Activated T-cell treated with anti-CD3 and anti-CD28 coated beads, Interleukin-2, amount 50 U/mL, for 48 hours (primary cell): Measurements from ENCODE around the gene DIAPH2.
"Not testable (repeated sequence)": the region's sequence is repeated elsewhere in the genome, so short reads cannot be mapped to it uniquely, and the experiment has no call there.

Experiments
- DNase-seq, 2 experiments: peaks; one replicate each; pipeline ENCODE4 v3.0.0-alpha.2; 2020

The DIAPH2 gene

DNA sequence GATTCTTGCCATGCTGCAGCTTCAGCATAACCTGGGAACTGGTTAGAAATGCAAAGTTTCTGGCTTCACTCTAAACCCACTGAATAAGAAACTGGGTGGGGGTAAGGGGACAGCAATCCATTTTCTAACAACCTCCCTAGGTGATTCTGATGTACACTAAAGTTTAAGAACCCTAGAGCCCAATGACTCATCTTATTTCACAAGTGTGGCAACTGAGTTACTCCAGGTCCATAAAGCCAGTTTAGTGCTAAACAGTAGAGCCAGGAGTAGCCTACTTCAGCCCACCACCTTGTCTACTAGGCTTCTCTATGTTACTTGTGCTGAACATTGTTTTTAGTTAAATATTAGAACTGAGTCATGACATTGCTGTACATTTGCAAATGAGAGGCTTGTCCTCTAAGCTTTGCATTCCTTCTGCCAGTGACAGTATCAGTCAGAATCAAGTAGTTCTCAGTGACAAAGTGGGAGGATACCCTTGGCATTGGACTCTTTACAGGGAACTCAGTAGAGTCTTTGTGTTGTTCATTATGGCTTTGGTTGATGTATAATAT, 717.0 kb downstream of the DIAPH2 start:
- DNase-seq, result no peak

DNA sequence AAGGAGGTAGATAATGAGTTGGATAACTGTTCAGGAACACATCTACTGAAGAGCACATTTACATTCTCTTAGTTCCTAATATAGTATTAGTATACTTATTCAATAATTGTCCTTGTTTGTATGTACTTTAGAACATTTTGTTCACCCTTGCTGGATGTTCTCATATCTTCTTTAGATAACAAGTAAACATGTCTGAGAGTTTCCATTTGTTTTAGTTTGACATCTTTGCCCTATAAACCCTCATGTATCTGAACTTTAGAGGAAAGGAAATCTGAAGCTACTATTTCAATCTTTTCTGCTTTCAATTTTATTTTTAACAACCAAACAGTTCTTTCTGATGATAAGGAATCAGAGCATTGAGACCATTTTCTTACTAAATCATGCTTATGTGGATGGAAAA, 717.7 kb downstream of the DIAPH2 start:
- DNase-seq, result no peak

DNA sequence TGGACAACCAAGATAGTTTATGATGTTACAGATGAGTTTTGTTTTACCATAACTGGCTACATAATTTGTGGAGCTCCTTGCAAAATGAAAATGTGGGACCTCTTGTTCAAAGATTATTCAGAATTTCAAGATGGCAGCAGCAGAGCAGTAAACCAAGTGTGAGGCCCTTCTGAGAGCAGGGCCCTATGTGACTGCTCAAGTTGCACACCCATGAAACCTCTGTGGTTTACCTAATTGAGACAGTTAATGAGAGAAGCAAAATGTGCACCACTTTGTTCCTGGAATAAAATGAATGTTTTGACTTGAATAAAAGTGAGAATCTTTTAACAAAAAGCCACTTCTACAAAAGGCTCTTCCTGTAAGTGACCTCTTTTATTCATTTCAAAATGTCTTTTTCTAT, 718.3 kb downstream of the DIAPH2 start:
- no peak for DNase-seq

DNA sequence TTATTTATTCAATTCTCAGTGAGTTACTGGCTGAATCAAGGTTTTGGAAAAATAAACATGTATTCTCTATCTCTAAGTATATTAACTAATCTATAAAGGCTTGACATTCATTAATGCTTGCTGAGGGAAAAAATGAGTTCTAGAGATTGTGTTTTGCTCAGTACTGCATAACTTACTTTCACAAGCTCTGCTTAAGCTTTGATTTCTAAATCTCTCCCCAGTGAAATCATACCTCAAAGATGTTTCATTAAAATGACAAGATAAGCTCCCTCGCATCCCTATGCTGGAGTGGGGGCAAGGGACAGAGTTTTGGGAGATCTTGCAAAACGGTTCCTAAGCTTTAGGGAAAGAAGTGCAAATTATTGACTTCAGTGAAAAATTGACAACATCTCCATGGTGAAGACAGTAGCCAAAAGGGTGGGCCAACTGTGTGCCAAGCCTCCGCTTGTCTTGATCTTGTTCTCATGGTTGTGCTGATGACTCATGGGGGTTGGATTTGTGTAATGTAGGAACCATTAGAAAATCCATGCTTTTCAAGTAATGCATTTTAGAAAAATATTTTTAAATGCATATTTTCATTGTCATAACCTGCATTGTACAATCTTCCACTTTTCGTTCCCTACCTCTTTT, 720.5 kb downstream of the DIAPH2 start:
- no peak for DNase-seq

- not testable (repeated sequence) for DNase-seq
Observed at GRCh38 chrX:97409632-97410415, 725.2 kb downstream of the DIAPH2 start.

GRCh38 chrX:97416461-97416860, 731.8 kb downstream of the DIAPH2 start:
- no peak for DNase-seq

DNA sequence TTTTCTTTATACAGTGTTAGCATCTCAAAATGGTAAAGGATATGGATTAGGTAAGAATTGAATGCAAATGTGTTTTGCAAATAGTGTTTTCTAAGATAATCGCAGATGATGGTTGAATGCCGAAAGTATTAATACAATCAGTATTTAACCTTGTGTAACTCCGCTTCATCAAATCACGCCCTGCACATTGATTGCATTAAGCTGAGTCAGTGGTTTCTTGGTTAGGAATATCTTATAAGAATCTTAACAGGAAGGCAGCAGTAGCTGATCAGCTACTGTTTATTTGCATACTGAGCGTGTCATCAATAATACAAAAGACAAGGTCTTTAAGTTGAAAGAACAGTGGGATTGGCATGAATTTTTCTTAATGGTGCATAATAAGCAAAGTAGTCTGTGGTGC, 744.5 kb downstream of the DIAPH2 start:
- no peak for DNase-seq

GRCh38 chrX:97431281-97431680, 746.6 kb downstream of the DIAPH2 start:
- DNase-seq, result no peak

DNA sequence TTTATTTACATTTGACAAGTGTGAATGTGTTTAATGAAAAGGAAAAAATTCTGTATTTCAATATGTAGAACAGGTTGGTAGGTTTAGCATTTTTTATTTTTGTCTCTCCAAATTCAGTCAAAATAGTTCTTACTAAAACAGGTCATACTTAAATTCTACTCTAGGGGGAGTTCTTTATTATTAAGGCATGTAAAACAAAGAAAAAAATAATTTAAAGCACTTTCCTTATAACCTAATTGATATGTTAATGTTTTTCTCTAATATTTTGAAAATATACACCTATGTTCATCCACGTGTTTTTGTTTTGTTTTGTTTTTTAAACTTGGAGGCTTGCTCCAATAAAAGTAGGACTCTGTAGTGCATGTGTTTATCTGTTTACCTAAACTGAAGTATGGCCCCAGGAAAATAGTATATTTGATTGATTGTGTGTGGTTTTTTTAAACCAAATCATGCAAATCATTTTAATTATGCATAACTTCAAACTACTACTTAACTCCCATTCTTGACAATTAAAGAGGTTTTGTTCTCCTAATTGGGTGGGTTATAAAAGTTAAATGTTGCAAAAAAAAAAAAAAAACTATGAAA, 761.7 kb downstream of the DIAPH2 start:
- DNase-seq, result no peak

GRCh38 chrX:97447306-97447705, 762.7 kb downstream of the DIAPH2 start:
- DNase-seq, result no peak

DNA sequence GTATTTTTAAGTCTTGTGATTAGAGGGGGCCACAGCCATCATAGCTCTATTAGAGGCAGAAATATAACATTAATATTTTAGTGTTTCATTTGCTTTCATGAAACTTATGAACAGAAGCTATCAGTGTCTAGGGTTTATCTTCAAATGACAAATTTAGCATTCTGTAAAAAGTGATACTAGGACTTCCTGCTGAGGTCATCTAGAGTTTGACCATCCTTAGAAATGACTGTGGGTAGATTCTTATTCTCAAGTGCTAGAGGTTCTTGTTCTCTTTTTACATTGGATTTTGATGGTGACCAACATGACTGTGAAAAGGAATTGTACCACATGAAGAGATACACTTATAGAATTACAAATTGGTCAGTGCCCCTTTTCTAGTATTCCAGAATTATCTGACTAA, 767.6 kb downstream of the DIAPH2 start:
- no peak for DNase-seq

DNA sequence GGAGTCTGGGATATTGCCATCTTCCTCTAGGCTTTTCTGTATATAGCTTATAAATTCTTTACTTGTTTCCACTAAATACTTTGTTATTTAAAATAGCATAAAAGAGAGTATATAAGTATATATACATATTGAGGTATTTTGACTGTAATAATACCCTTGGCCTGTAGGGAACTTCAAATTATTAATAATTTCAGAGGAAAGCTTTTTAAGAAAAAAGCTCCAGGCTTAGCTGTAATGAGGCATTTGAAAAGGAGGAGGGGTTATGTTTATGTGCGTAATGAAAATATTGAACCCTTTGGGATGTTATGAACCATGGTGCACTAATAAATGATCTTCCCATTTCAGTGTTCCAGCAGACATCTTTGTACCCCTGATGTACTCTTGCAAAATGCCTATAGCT, 777.1 kb downstream of the DIAPH2 start:
- no peak for DNase-seq

GRCh38 chrX:97471071-97471470, 786.4 kb downstream of the DIAPH2 start:
- DNase-seq, result no peak

DNA sequence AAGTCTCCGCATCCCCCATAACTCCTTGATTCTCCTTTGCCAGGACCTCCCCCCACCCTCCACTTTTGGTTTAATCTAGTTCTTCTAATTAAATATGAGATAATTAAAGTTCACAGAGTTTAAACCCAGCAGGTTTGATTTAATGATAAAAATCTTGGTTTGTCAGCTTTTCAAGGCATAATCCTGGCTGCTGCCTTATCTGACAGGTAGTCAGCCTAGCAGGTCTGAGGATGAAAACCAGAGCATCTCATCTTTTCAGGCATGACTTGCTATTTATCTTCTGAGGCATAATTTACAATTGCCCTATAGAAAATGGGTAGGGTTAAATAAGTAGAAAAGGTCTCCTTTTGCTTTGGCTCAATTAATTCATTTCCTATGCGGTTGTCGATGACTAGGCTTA, 790.3 kb downstream of the DIAPH2 start:
- no peak for DNase-seq

DNA sequence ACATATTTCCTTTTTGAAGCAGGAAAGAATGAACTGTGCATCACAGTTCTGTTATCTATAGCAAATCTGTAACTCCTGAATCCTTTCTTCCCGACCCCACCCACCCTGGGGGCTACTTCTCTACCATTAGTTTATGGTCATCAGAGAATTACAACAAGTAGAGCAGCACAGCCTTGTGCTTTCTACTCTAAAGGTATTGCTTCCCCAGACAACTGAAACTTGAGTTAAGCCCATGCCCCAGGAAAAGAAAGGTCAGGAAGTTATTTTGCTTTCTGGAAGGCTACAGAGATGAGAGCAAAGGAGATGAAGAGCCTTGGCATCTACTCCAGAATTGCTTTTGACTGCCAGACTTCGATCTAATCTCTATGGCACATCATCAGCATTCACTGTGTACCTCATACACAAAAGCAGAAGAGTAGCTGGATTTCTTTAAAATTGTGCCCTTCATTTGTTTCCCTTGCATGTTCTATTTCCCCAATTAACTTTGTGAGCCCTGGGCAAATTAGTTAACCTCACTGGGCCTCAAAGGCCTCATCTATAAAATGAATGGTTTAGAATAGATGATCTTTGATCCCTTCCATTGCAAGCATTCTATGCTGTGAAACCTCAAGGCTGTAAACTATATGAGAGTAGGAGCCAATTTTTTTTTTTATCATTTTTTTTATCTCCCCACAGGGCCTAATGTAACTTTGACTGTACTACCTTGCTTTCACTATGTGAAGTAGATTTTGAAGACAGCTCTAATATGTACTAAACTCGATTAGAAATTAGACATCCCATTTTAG, 794.7 kb downstream of the DIAPH2 start:
- DNase-seq, result no peak

- no peak for DNase-seq
Observed at GRCh38 chrX:97481228-97481627, 796.6 kb downstream of the DIAPH2 start.

DNA sequence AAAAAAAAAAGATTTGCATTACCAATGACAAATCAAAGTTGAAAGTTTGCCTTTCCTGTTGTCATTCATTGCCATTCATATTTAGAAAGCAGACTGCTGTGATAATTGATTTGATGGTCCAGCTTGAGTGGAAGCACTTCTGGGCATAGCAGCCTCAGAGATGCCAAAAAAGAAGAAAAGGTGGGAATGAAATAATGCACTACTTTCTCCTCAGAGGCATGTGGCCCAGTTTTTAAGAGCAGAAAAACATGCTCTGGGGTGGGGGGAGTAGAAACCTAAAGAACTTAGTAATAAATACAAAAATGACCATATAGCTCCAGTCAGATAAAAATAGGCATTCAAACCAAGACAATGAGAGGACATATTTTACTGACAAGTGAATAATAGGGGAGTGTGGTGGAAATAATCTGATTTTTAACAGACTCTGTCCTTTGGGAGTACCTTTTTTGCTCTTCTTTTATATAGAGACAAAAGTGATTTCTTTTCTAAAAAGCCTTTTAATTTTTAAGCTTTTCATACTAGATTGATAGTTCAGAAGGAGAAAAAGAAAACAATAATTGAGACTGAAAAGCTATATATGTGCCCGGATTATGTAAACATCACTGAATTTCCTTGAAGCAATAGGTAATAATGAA, 798.1 kb downstream of the DIAPH2 start:
- DNase-seq, result no peak

- no peak for DNase-seq
Observed at GRCh38 chrX:97490656-97491055, 806.0 kb downstream of the DIAPH2 start.

GRCh38 chrX:97494756-97495372, 810.2 kb downstream of the DIAPH2 start:
- DNase-seq, result no peak

DNA sequence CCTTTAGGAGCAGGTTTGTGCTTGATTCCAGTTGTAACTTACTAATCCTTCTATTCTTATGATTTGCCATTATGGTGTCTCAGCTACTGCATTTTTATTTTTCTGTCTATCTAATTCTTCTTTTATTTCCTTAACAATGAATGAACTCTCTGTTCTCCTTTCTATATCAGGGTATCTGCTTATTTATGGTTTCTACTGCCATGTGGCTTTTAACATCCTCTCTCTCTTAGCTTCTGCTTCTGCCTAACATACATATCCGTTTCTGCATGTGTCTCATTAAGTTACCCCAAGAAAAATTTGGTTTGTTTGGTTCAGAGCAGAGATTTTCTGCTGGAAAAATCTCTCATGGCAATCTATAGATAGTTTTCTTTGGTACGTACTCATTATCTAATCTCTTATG, 813.5 kb downstream of the DIAPH2 start:
- no peak for DNase-seq

DNA sequence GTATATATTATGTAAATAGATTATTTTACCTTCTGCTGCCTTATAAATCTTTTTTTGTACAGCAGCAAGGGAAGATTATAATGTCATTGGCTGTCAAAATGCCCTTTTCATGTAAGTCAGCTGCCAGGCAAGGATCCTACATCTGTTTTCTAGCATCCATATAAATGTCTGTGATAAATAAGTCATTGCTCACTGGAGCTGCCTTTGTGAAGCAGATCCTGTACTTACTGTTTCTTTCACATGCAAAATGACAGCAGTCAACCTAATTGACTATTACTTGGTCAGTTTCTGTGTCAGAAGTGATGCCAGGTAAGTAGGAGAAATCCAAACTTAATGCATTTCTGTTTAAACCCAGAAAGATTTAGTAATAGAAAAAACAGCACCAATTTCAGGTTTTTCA, 819.8 kb downstream of the DIAPH2 start:
- DNase-seq, result no peak

DNA sequence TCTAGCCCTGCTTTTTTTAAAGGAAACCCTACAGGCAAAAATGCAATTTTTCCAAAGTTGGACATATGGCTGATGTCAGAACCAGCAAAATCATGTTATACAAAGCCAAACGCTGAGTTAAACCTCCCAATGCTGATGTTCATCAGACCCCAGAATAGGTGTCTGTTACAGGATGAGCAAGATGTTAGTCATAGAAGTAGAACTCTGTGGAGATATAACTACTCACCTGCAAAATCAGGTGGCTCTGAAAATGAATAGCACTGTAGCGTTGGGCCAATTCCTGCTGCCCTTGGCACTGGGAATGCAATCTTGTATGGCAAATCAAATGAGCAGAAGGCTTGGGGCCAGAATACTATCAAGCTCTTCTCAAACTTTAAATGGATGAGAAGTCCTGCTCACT, 833.1 kb downstream of the DIAPH2 start:
- no peak for DNase-seq
